ENCODE data around the gene FAM117B.

Gene FAM117B

DNA sequence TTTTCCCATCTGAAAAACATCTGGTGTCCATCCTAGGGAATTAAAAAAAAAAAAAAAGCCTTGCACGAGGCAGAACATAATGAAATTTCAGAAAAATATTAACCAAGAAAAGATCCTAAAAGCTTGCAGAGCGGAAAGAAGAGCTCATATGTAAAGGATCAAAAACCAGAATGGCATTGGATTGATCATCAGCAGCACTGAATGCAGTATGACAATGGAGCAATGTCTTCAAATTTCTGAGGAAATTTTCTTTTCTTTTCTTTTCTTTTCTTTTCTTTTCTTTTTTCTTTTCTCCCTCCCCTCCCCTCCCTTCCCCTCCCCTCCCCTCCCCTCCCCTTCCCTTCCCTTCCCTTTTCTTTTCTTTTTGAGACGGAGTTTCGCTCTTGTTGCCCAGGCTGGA is 21.3 kb upstream of the FAM117B start:
- no peak for DNase-seq (ENCODE audit: low read depth)
- no peak for TF ChIP-seq CTCF (conservative IDR thresholded peaks at IDR 0.05; ENCODE audit: control insufficient read depth, insufficient read depth, low read depth, low read length)
- H3K4me3 ChIP-seq (ENCODE audit: control insufficient read depth, low read depth, low read length) = no peak overlapping the region

GRCh38 chr2:202624133-202624532 is 10.6 kb upstream of the FAM117B start:
- no peak for DNase-seq (ENCODE audit: low read depth)
- TF ChIP-seq CTCF (conservative IDR thresholded peaks at IDR 0.05; ENCODE audit: control insufficient read depth, insufficient read depth, low read depth, low read length) = no peak
- H3K4me3 ChIP-seq (ENCODE audit: control insufficient read depth, low read depth, low read length) = no peak overlapping the region

- no peak for DNase-seq (ENCODE audit: low read depth)
- no peak for TF ChIP-seq CTCF (conservative IDR thresholded peaks at IDR 0.05; ENCODE audit: control insufficient read depth, insufficient read depth, low read depth, low read length)
Measured at GRCh38 chr2:202627042-202627441, 7.7 kb upstream of the FAM117B start.

DNA sequence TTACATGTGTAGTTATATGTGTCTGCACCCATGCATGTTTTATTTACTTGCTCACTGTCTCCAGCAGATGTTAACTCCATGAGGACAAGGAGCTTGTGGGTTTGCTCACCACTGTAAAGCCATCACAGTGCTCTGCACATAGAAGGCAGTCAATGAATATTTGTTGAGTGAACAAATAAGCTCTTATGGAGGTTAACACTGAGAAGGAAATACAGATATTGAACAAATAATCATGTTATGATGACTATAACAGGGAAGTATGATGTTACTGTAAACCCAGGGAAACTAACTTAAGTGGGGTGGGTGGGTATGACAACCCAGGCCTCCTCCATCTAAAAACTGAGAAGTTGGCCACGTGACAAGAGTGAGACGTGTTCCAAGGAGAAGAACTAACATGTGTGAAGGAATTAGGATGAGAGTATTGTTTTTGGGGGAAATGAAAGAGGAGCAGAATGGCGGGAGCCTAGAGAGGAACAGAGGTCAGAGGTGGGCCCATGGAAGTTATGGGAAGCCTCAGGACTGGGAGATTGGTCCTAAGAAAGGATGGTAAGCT is 6.0 kb upstream of the FAM117B start:
- no peak for DNase-seq (ENCODE audit: low read depth)
- TF ChIP-seq CTCF (conservative IDR thresholded peaks at IDR 0.05; ENCODE audit: control insufficient read depth, insufficient read depth, low read depth, low read length) = no peak
- H3K4me3 ChIP-seq (ENCODE audit: control insufficient read depth, low read depth, low read length) = no peak overlapping the region

More at GRCh38 chr2:202627042-202627441, 7.7 kb upstream of the FAM117B start:
- H3K4me3 ChIP-seq (ENCODE audit: control insufficient read depth, low read depth, low read length) = no peak overlapping the region

- H3K4me3 ChIP-seq (ENCODE audit: control insufficient read depth, low read depth, low read length) = no peak overlapping the region
- no peak for TF ChIP-seq CTCF (conservative IDR thresholded peaks at IDR 0.05; ENCODE audit: control insufficient read depth, insufficient read depth, low read depth, low read length)
- peak; percentile 57 for DNase-seq (ENCODE audit: low read depth)
Measured at GRCh38 chr2:202632682-202633290, 2.0 kb upstream of the FAM117B start.

DNA sequence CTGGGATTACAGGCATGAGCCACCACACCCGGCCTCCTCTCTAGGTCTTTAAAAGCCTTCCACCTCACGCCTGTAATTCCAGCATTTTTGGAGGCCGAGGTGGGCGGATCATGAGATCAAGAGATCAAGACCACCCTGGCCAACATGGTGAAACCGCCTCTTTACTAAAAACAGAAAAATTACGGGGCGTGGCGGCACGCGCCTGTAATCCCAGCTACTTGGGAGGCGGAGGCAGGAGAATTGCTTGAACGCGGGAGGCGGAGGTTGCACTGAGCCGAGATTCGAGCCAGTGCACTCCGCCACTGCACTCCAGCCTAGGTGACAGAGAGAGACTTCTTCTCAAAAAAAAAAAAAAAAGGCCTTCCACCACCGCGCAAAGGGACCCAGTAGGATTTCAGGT is 1.3 kb upstream of the FAM117B start:
- no peak for TF ChIP-seq CTCF (conservative IDR thresholded peaks at IDR 0.05; ENCODE audit: control insufficient read depth, insufficient read depth, low read depth, low read length)
- DNase-seq (ENCODE audit: low read depth) = no peak
- no peak overlapping the region for H3K4me3 ChIP-seq (ENCODE audit: control insufficient read depth, low read depth, low read length)
